Keratinocyte (primary cell): ENCODE measurements around the gene LY86. TPM values are rescaled to one million over a fixed set of nuclear protein-coding genes. Genes with fewer than 3 reads are reported as not detected.

ENCODE experiments used
- DNase-seq: peaks from one replicate; pipeline ENCODE4 v3.0.0-alpha.2; 2011; ENCODE audit warnings: low read depth, missing footprints, low spot score
- FAIRE-seq: peaks from 2 replicates; lab custom pipeline; 2011; peaks lifted over from hg19 to GRCh38; lab: Jason Lieb, UNC
- H2AFZ ChIP-seq: 2 replicates; pipeline ENCODE4 v1.6.0; 2012; ENCODE audit warnings: low read length, control low read depth, inconsistent platforms; ENCODE audit not compliant: control insufficient read depth
- H3K27ac ChIP-seq: 2 replicates; pipeline ENCODE4 v1.5.1; 2011; ENCODE audit warnings: low read length; ENCODE audit not compliant: control insufficient read depth, insufficient read depth
- H3K27me3 ChIP-seq: 3 replicates; pipeline ENCODE4 v1.6.0; 2011; ENCODE audit warnings: low read length; ENCODE audit not compliant: control insufficient read depth, insufficient read depth; ENCODE audit errors: extremely low read depth
- H3K36me3 ChIP-seq, 2 experiments: 2 replicates in 1 of 2; 3 replicates in 1 of 2; pipeline ENCODE4 v1.5.1; 2011; ENCODE audit warnings: low read length in 2 of 2, mild to moderate bottlenecking in 1 of 2; ENCODE audit not compliant: control insufficient read depth in 2 of 2, insufficient read depth in 2 of 2; ENCODE audit errors: extremely low read depth in 1 of 2
- H3K4me1 ChIP-seq: 3 replicates; pipeline ENCODE4 v1.5.1; 2011; ENCODE audit warnings: low read length; ENCODE audit not compliant: control insufficient read depth, insufficient read depth; ENCODE audit errors: extremely low read depth
- H3K4me2 ChIP-seq: 3 replicates; pipeline ENCODE4 v1.6.0; 2011; ENCODE audit warnings: low read depth, low read length; ENCODE audit not compliant: control insufficient read depth, insufficient read depth; ENCODE audit errors: extremely low read depth
- H3K4me3 ChIP-seq, 3 experiments: fragments of 200-600 bp in 1 of 3; sonication (generic) in 1 of 3; 2 replicates in 2 of 3; 3 replicates in 1 of 3; pipeline ENCODE4 v1.5.1; 2011 to 2016; ENCODE audit warnings: low read length in 3 of 3, mild to moderate bottlenecking in 3 of 3, control low read depth in 2 of 3, inconsistent platforms in 1 of 3, low read depth in 1 of 3, mixed read lengths in 1 of 3, mixed run types in 1 of 3, moderate library complexity in 1 of 3; ENCODE audit not compliant: control insufficient read depth in 2 of 3, insufficient read depth in 2 of 3; ENCODE audit errors: extremely low read depth in 1 of 3
- H3K79me2 ChIP-seq: 2 replicates; pipeline ENCODE4 v1.6.0; 2012; ENCODE audit warnings: low read length; ENCODE audit not compliant: control insufficient read depth, insufficient read depth
- H3K9ac ChIP-seq: 3 replicates; pipeline ENCODE4 v1.6.0; 2011; ENCODE audit warnings: low read length; ENCODE audit not compliant: control insufficient read depth, insufficient read depth; ENCODE audit errors: extremely low read depth
- H3K9me1 ChIP-seq: 3 replicates; pipeline ENCODE4 v1.6.0; 2011; ENCODE audit warnings: low read length; ENCODE audit not compliant: control insufficient read depth, insufficient read depth; ENCODE audit errors: extremely low read depth
- H3K9me3 ChIP-seq: 2 replicates; pipeline ENCODE4 v1.5.1; 2012; ENCODE audit warnings: low read depth, low read length; ENCODE audit not compliant: control insufficient read depth
- H4K20me1 ChIP-seq: 3 replicates; pipeline ENCODE4 v1.6.0; 2011; ENCODE audit warnings: low read length; ENCODE audit not compliant: control insufficient read depth, insufficient read depth; ENCODE audit errors: extremely low read depth
- EZH2 ChIP-seq: IDR thresholded peaks from one replicate; pipeline ENCODE4 v1.6.1; 2012; ENCODE audit warnings: inconsistent platforms, mild to moderate bottlenecking, low read length, moderate library complexity
- dilution Hi-C: fragments of 300-500 bp; cut with MboI; formaldehyde crosslinking; loops from one replicate; pipeline ENCODE4 v1.7.0; 2020; ENCODE audit warnings: low sequenced_read_pairs; ENCODE audit not compliant: extremely low pct_ligation_motif_present
- polyA plus RNA-seq, 5 experiments: library from polyadenylated mRNA; depleted of rRNA in 3 of 5; stranded (reverse) in 3 of 5; stranded (forward) in 1 of 5; unstranded in 1 of 5; fragments of >200 nt; gene quantifications; 1 replicate in 1 of 5; 2 replicates in 3 of 5; 3 replicates in 1 of 5; pipeline versions ENCODE4 v1.2.1 to v1.2.3, GENCODE V29; 2011 to 2012; ENCODE audit warnings: missing spikeins in 2 of 5, low read depth in 1 of 5, low replicate concordance in 1 of 5
- TF ChIP-seq, protein P1 (sequence below), 3 experiments: IDR thresholded peaks in 1 of 3; conservative IDR thresholded peaks in 1 of 3; optimal IDR thresholded peaks in 1 of 3; 2 replicates in 2 of 3; 3 replicates in 1 of 3; pipeline versions ENCODE3 to v1.5.1; 2011; ENCODE audit warnings: low read length in 3 of 3, mild to moderate bottlenecking in 3 of 3, moderate library complexity in 2 of 3, control low read depth in 1 of 3, inconsistent platforms in 1 of 3; ENCODE audit not compliant: insufficient read depth in 2 of 3; ENCODE audit errors: extremely low read depth in 1 of 3

LY86 gene
- polyA plus RNA-seq, 1 donor (not counting 4 experiments of a cell fraction or from before 2014, with no cell fraction given): not detected

DNA sequence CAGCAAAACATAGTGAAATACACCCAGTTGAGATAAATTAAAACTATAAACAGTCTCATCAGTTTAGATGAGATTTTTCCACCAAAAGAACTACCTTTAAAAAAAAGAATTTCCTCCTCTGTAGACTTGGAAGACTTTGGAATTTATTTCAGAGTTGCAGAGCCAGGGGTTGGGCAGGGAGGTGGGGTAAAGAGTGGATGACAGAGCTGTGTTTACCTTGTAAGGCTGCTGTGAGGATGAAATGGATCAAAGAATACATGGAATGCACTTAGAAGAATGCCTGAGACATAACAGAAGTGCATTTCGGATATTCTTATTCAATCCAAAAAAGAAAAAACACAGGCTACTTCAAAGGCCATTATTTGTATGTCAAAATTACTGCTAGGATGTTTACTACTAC is 6.4 kb upstream of the LY86 start:
- no peak overlapping the region for H3K27ac ChIP-seq
- no peaks in the 10 kb centered on the region for H3K4me1 ChIP-seq
- H3K36me3 ChIP-seq: no peaks in the 10 kb centered on the region
- no peak overlapping the region for H3K9ac ChIP-seq
- no peaks in the 10 kb centered on the region for H3K27me3 ChIP-seq
- TF ChIP-seq, protein P1, sequence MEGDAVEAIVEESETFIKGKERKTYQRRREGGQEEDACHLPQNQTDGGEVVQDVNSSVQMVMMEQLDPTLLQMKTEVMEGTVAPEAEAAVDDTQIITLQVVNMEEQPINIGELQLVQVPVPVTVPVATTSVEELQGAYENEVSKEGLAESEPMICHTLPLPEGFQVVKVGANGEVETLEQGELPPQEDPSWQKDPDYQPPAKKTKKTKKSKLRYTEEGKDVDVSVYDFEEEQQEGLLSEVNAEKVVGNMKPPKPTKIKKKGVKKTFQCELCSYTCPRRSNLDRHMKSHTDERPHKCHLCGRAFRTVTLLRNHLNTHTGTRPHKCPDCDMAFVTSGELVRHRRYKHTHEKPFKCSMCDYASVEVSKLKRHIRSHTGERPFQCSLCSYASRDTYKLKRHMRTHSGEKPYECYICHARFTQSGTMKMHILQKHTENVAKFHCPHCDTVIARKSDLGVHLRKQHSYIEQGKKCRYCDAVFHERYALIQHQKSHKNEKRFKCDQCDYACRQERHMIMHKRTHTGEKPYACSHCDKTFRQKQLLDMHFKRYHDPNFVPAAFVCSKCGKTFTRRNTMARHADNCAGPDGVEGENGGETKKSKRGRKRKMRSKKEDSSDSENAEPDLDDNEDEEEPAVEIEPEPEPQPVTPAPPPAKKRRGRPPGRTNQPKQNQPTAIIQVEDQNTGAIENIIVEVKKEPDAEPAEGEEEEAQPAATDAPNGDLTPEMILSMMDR (optimal IDR thresholded peaks at IDR 0.05 in 1 of 3, IDR thresholded peaks at IDR 0.05 in 1 of 3, conservative IDR thresholded peaks at IDR 0.05 in 1 of 3; ENCODE audit: extremely low read depth in 1 of 3, insufficient read depth in 2 of 3, low read length in 3 of 3): no peak
- TF ChIP-seq EZH2: no peak
- H3K9me1 ChIP-seq: no peaks in the 10 kb centered on the region
- DNase-seq: no peak
- H3K4me3 ChIP-seq: no peak overlapping the region
- H4K20me1 ChIP-seq: no peaks in the 10 kb centered on the region
- no peak for FAIRE-seq
- no peaks in the 10 kb centered on the region for H3K79me2 ChIP-seq
- H3K4me2 ChIP-seq: no peak overlapping the region
- no peaks in the 10 kb centered on the region for H3K9me3 ChIP-seq
- no peak overlapping the region for H2AFZ ChIP-seq
- dilution Hi-C loops: no loop called here

DNA sequence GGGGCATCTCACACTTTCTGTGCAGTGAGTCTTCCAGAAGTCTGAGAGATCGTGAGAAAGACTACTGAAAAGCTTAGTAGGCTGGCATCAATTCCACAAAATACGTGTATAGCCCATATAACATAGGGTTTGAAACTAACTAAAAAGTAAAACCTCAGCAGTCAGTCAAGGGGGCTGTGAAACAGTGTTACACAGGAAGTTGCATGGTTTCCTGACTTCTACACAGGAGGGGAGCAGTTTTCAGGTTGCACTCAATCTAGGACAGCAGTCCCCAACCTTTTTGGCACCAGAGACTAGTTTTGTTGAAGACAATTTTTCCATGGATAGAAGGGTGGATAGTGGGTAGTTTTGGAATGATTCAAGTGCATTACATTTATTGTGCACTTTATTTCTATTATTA is 4.7 kb upstream of the LY86 start:
- Histone ChIP-seq H3K36me3 (no peaks in the 10 kb centered on the region), H3K4me2 (no peak overlapping the region), H3K27me3 (no peaks in the 10 kb centered on the region), H3K9me3 (no peaks in the 10 kb centered on the region), H3K79me2 (no peaks in the 10 kb centered on the region), H3K9ac (no peak overlapping the region), H3K4me1 (no peaks in the 10 kb centered on the region), H2AFZ (no peak overlapping the region), H3K27ac (no peak overlapping the region), H4K20me1 (no peaks in the 10 kb centered on the region), H3K9me1 (no peaks in the 10 kb centered on the region), H3K4me3 (no peak overlapping the region)
- DNase-seq (no peak), FAIRE-seq (no peak)
- dilution Hi-C loops: no loop called here
- TF ChIP-seq, protein P1 (optimal IDR thresholded peaks at IDR 0.05 in 1 of 3, IDR thresholded peaks at IDR 0.05 in 1 of 3, conservative IDR thresholded peaks at IDR 0.05 in 1 of 3; ENCODE audit: extremely low read depth in 1 of 3, insufficient read depth in 2 of 3, low read length in 3 of 3): no peak
- TF ChIP-seq EZH2: no peak
